ENCODE data around the gene PARD3B.

DNA sequence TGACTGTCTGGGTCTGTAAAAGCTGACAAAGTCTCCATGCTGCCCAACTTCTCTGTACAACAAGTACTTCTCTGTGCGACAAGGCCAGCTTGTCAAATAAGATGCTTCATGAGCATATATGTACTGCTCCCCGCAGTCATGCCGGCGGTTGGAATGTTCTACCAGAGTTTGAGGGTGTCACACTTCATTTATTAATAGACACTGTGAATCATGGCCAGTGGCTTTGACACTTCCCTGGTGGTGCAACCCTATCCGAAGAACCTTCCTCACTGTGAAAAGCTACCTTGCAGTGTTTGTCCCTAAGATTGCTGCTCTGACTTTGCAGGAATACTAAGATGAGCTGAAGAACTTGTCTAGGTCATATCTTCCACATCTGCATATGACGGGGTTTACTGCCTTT lies 1016.2 kb downstream of the PARD3B start:
- TF ChIP-seq ARNT (IDR thresholded peaks at IDR 0.05) = no peak
- no peak for TF ChIP-seq BHLHE40 (IDR thresholded peaks at IDR 0.05; ENCODE audit: borderline replicate concordance)
- TF ChIP-seq CTBP1 (IDR thresholded peaks at IDR 0.05; ENCODE audit: borderline replicate concordance) = no peak
- no peak for TF ChIP-seq SP1 (IDR thresholded peaks at IDR 0.05)
- no peak for TF ChIP-seq FOXM1 (IDR thresholded peaks at IDR 0.05; ENCODE audit: borderline replicate concordance)
- no peak for TF ChIP-seq LEF1 (IDR thresholded peaks at IDR 0.05; ENCODE audit: borderline replicate concordance)
- TF ChIP-seq ELF4 (IDR thresholded peaks at IDR 0.05) = no peak
- no peak for TF ChIP-seq FOXK2 (IDR thresholded peaks at IDR 0.05)
- TF ChIP-seq TARDBP (IDR thresholded peaks at IDR 0.05) = no peak
- no peak for TF ChIP-seq L3MBTL2 (conservative IDR thresholded peaks at IDR 0.05)
- TF ChIP-seq NFRKB (IDR thresholded peaks at IDR 0.05) = no peak
- TF ChIP-seq ZNF384 (IDR thresholded peaks at IDR 0.05) = no peak
